Large intestine (tissue), 3 donors: Measurements from ENCODE around the gene HS3ST2. TPM values are rescaled to one million over a fixed set of nuclear protein-coding genes. Genes with fewer than 3 reads are reported as not detected.

Experiments used
- DNase-seq, 2 donors: peaks; one replicate each; pipeline versions ENCODE4 v3.0.0 to v3.0.0-alpha.2; 2013
- H3K27ac ChIP-seq: one replicate; pipeline ENCODE4 v1.5.1; 2013; ENCODE audit warnings: low read length
- H3K27me3 ChIP-seq: 2 replicates; pipeline ENCODE4 v1.6.1; 2013; ENCODE audit warnings: low read length; ENCODE audit not compliant: control insufficient read depth, insufficient read depth
- H3K36me3 ChIP-seq: 2 replicates; pipeline ENCODE4 v1.6.1; 2013; ENCODE audit warnings: low read length; ENCODE audit not compliant: control insufficient read depth, insufficient read depth
- H3K4me1 ChIP-seq: one replicate; pipeline ENCODE4 v1.6.1; 2013; ENCODE audit warnings: low read length; ENCODE audit not compliant: control insufficient read depth, insufficient read depth
- H3K4me3 ChIP-seq: one replicate; pipeline ENCODE4 v1.5.1; 2013; ENCODE audit warnings: low read length
- H3K9me3 ChIP-seq: one replicate; pipeline ENCODE4 v1.6.1; 2013; ENCODE audit warnings: mild to moderate bottlenecking, low read depth, low read length, moderate library complexity; ENCODE audit not compliant: control insufficient read depth
- WGBS: methylation state at CpG from one replicate; pipeline ENCODE4 v1.1.5; 2013; ENCODE audit warnings: low lambda C conversion rate; ENCODE audit not compliant: insufficient coverage; 5-methylcytosine and 5-hydroxymethylcytosine counted together
- polyA plus RNA-seq: library from polyadenylated mRNA; unstranded; fragments of 120-200 nt; gene quantifications from one replicate; pipeline ENCODE4 v1.2.1, GENCODE V29; 2013

The HS3ST2 gene
- polyA plus RNA-seq, 1 donor, result 0.10 TPM

DNA sequence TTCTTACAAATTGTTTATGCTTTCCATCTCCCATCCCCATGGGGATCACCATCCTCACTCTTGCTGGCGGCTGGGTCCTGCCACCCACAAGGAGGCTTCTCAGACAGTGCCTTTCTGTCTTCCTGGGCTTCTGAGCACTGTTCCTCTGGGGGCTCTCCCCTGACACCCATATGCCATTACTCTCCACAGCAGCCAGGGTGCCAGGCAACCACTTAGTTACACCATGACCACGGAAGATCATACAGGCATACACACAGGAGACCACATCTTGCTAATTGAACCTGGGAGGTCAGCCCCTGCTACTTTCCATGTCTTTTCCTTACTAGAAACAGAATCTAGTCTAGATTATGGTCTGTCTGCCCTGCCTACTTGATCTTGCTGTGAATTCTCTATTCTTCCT lies 27.7 kb upstream of the HS3ST2 start:
- no peaks in the 10 kb centered on the region for H3K36me3 ChIP-seq
- DNase-seq, result no peak
- H3K27me3 ChIP-seq, result no peaks in the 10 kb centered on the region
- H3K4me1 ChIP-seq, result no peaks in the 10 kb centered on the region
- no peaks in the 10 kb centered on the region for H3K9me3 ChIP-seq
- no peak overlapping the region for H3K27ac ChIP-seq
- no peak overlapping the region for H3K4me3 ChIP-seq
- no CpG with 5 or more reads among the region's 2 CpGs for WGBS

DNA sequence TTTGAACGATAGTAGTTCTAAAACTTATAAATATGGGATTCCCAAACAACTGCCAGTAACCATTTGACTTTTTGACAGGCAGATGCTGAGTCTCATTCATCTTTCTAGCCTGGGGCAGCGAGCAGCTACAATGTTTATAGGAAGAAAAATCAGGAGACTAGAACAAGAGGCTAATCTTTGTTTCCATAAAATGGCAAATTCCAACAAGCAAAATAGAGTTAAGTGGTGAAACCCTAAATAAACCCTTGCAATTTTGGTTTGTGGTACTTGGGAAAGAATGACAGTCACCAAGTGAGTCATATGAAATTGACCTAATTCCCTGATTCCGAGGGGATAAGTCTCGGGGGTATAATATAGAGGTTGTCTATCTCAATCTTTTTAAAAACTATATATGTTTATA lies 27.3 kb upstream of the HS3ST2 start:
- DNase-seq, result no peak
- WGBS, result 67% methylated on average over 1 of the region's 4 CpGs

DNA sequence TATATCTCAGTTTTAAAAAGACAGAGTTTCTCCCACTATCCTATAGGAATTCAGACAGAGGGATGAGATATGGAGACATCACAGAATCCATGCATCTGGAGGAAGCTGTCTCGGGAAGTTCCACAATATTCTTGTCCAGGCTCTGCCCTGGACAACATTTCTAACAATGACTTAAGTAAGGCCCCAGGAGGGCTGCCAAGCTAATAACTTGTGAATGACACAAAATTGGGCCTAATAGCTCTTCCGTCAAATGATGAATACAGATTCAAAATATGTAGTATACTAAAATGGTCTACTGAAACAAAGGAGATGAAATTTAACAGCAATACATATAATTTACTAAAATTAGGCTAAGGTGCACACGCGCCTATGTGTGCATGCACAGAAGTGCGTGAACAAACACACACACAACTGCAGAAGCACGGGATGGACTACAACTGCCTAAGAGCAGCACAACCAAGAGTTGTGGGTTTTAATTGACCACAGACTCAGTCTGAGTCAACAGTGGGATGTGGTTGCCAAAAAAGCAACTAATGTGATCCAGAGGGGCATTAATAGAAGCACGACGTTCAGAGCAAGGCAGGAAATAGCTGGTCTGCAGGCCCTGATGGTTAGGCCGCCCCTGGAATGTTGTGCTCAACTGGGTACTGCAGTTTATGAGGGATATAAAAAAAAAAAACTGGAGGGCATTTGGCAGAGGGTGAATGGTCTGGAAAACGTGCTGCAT lies 26.3 kb upstream of the HS3ST2 start:
- no peak overlapping the region for H3K27ac ChIP-seq
- no peak for DNase-seq
- 40% methylated on average over 1 of the region's 10 CpGs for WGBS

More for the DNA sequence above, 27.3 kb upstream of the HS3ST2 start:
- H3K9me3 ChIP-seq, result no peaks in the 10 kb centered on the region
- H3K27me3 ChIP-seq, result no peaks in the 10 kb centered on the region
- H3K4me3 ChIP-seq, result no peak overlapping the region
- H3K36me3 ChIP-seq, result no peaks in the 10 kb centered on the region
- no peaks in the 10 kb centered on the region for H3K4me1 ChIP-seq
- H3K27ac ChIP-seq, result no peak overlapping the region

DNA sequence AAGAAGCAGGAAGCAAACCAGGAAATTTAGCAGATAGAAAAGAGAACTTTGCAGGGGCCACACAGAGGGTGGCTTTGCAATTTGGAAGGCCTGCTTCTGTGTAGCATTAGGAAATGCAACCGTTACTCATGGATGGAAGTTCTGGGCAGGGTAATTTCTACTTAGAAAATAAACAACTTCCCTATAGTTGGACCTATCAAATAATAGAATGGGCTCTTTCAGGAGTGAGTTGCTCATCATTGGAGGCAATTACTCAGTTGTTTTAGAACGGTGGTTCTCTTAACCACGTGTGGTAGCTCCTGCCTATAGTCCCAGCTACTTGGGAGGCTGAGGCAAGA lies 25.8 kb upstream of the HS3ST2 start:
- Histone ChIP-seq H3K27ac (no peak overlapping the region), H3K36me3 (no peaks in the 10 kb centered on the region), H3K4me3 (no peak overlapping the region), H3K4me1 (no peaks in the 10 kb centered on the region), H3K27me3 (no peaks in the 10 kb centered on the region), H3K9me3 (no peaks in the 10 kb centered on the region)
- DNase-seq, result no peak
- no CpG with 5 or more reads among the region's 3 CpGs for WGBS

More for the DNA sequence above, 26.3 kb upstream of the HS3ST2 start:
- Histone ChIP-seq H3K9me3 (no peaks in the 10 kb centered on the region), H3K36me3 (no peaks in the 10 kb centered on the region), H3K27me3 (no peaks in the 10 kb centered on the region), H3K4me3 (no peak overlapping the region), H3K4me1 (no peaks in the 10 kb centered on the region)

DNA sequence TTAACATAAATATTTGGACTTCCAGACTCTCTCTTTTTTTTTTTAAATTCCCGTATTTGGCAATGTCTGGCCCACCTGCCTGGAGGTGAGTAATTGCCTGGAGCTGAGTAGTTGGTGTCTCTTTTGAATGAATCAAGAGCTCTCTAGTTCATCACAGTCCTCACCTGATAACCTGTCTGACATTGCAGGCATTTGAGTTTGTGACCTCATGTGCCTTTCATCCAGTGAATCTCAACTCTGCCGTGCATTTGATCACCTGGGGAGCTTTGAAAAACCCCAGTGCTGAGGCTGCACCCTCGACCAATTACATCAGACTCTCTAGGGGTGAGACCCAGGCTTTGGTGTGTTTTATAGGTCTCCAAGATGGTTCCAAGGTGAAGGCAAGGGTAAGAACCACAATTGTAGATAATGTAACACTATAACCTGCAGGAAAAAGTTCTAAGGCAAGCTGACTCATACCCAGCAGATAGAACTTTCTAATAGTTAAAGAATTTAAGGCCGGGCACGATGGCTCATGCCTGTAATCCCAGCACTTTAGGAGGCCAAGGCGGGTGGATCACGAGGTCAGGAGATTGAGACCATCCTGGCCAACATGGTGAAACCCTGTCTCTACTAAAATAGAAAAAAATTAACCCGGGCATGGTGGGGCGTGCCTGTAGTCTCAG lies 24.5 kb upstream of the HS3ST2 start:
- no peak overlapping the region for H3K27ac ChIP-seq
- no peaks in the 10 kb centered on the region for H3K27me3 ChIP-seq
- no peak overlapping the region for H3K4me3 ChIP-seq
- no peaks in the 10 kb centered on the region for H3K9me3 ChIP-seq
- no peaks in the 10 kb centered on the region for H3K36me3 ChIP-seq
- no peak for DNase-seq
- WGBS, result no CpG with 5 or more reads among the region's 9 CpGs
- H3K4me1 ChIP-seq, result no peaks in the 10 kb centered on the region

DNA sequence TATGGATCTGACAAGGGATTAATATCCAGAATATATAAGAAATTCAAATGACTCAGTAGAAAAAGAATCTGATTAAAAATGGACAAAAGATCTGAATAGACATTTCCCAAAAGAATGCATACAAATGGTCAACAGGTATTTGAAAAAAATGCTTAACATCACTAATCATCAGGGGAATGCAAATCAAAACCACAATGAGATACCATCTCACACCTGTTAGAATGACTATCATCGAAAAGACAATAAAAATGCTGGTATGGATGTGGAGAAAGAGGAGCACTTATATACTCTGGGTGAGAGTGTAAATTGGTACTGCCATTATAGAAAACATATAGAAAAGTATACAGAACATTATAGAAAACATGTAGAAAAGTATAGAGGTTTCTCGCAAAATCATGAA lies 16.4 kb upstream of the HS3ST2 start:
- no peak for DNase-seq
- Histone ChIP-seq H3K27me3 (no peaks in the 10 kb centered on the region), H3K36me3 (no peaks in the 10 kb centered on the region), H3K4me3 (no peak overlapping the region), H3K27ac (no peak overlapping the region), H3K9me3 (no peaks in the 10 kb centered on the region), H3K4me1 (no peaks in the 10 kb centered on the region)
- 100% methylated on average over 1 of the region's 2 CpGs for WGBS

DNA sequence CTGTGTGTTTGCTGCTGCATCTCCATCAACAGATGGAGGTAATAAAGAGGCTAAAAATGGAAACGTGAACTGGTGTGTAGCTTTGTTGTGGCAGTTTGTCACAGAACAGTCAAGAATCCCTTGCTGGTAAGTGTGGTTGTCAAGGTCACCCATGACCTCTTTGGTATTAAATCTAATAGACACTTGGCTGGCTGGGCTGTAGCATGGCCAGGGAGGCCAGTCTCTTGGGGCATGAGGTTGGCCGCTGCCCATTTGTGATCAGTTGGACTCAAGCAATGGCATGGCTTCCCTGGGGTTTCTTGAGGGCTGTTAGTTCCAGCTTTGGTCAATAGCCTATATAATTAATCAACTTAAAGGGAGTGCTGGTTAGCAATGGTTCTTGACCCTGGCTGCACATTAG lies 14.8 kb upstream of the HS3ST2 start:
- Histone ChIP-seq H3K27me3 (no peaks in the 10 kb centered on the region), H3K27ac (no peak overlapping the region), H3K36me3 (no peaks in the 10 kb centered on the region), H3K4me1 (no peaks in the 10 kb centered on the region), H3K4me3 (no peak overlapping the region), H3K9me3 (no peaks in the 10 kb centered on the region)
- WGBS, result 25% methylated on average over 1 of the region's 2 CpGs
- no peak for DNase-seq

DNA sequence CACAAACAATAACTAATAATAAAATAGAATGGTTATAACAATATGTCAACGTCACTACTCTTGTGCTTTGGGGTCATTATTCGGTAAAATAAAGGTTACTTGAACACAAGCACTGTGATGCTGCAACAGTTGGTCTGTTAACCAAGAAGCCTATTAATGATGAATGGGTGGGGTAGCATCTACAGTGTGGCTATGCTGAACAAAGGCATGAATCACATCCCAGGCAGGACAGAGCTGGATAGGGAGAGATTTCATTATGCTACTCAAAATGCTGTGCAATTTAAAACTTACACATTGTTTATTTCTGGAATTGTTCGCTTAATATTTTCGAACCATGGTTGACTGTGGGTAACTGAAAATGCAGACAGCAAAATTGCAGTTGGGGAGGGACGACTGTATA lies 9.1 kb upstream of the HS3ST2 start:
- H3K4me1 ChIP-seq, result no peaks in the 10 kb centered on the region
- no peak overlapping the region for H3K4me3 ChIP-seq
- no peaks in the 10 kb centered on the region for H3K27me3 ChIP-seq
- no peaks in the 10 kb centered on the region for H3K9me3 ChIP-seq
- WGBS, result no CpG with 5 or more reads among the region's 5 CpGs
- DNase-seq, result no peak
- no peak overlapping the region for H3K27ac ChIP-seq
- H3K36me3 ChIP-seq, result no peaks in the 10 kb centered on the region

DNA sequence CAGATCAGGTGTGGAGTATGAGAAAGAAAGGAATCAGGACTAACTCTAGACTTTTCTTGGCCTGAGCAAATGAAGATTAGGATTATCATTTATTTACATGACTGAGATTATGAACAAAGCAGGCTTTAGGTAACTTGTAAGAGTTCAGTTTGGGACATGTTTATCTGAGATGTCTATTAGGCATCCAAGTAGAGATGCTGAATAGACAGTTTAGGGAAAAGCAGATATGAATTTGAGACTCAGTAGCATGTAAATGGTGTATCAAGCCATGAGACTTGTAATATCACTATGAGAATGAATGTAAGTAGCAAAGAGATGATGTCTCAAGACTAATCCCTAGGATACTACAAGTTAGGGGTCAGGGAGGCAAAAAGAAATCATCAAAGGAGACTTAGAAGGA lies 8.6 kb upstream of the HS3ST2 start:
- H3K4me1 ChIP-seq, result no peaks in the 10 kb centered on the region
- no peaks in the 10 kb centered on the region for H3K9me3 ChIP-seq
- H3K27ac ChIP-seq, result no peak overlapping the region
- no peak overlapping the region for H3K4me3 ChIP-seq
- no peaks in the 10 kb centered on the region for H3K36me3 ChIP-seq
- H3K27me3 ChIP-seq, result no peaks in the 10 kb centered on the region
- no peak for DNase-seq

DNA sequence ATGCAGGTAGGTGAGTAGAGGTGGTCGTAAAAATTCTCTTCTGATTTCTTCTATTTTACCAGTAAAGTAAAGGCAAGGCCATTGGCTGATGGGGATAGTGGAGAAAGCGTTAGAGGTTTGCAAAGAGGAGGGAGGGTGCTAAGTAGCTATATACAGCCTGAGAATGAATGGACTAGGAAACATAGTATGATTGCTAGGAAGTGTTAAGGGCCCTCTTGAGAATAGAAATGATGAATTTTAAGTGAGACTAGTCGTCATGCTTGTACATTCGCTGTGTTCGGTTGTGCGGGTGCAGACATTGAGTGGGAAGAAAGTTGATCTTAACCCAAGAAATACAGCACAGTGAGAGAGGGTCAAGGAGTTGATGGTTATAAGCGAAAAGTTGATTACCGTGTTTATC lies 7.2 kb upstream of the HS3ST2 start:
- Histone ChIP-seq H3K27ac (no peak overlapping the region), H3K36me3 (no peaks in the 10 kb centered on the region), H3K9me3 (no peaks in the 10 kb centered on the region), H3K4me1 (no peaks in the 10 kb centered on the region), H3K27me3 (no peaks in the 10 kb centered on the region), H3K4me3 (no peak overlapping the region)
- DNase-seq, result no peak
- WGBS, result 83% methylated on average over 1 of the region's 8 CpGs

DNA sequence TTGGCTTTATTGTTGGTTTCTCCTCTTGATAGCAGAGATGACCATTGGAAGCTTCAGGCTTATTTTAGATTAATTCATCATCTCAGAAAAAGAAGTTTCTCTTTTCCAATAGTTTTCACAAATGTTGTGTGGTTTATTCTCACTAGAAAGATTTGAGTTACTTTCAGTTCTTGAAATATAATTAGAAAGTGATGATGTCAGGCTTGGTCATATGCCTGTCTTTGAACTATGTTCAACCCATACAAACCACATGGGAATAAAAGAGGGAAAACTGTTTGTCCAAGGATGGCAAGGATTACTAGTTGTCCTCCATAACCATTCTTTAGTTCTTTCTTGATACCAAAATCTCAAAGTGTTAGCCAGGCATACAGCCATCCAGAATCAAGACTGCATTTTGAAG lies 3.7 kb upstream of the HS3ST2 start:
- H3K4me1 ChIP-seq, result no peaks in the 10 kb centered on the region
- H3K4me3 ChIP-seq, result no peak overlapping the region
- H3K36me3 ChIP-seq, result no peaks in the 10 kb centered on the region
- H3K27me3 ChIP-seq, result peaks cover 26% of the 10 kb centered on the region
- no peak for DNase-seq
- peaks cover 3% of the 10 kb centered on the region for H3K9me3 ChIP-seq
- H3K27ac ChIP-seq, result no peak overlapping the region
